Nephron progenitor cell (in vitro differentiated cells): ENCODE measurements around the gene KATNA1.

ENCODE experiments used
- DNase-seq: peaks from one replicate; pipeline ENCODE4 v3.0.0; 2021
- H3K27ac Mint-ChIP-seq: 2 replicates; pipeline ENCODE4 v1.8.0; 2021; ENCODE audit warnings: mild to moderate bottlenecking, moderate library complexity, mixed read lengths
- H3K27me3 Mint-ChIP-seq: 2 replicates; pipeline ENCODE4 v1.8.0; 2021; ENCODE audit warnings: mild to moderate bottlenecking, low read depth, mixed read lengths; ENCODE audit not compliant: poor library complexity
- H3K36me3 Mint-ChIP-seq: 2 replicates; pipeline ENCODE4 v1.8.0; 2021; ENCODE audit warnings: low read depth, mixed read lengths
- H3K4me1 Mint-ChIP-seq: 2 replicates; pipeline ENCODE4 v1.8.0; 2021; ENCODE audit warnings: mixed read lengths
- H3K4me3 Mint-ChIP-seq: 2 replicates; pipeline ENCODE4 v1.8.0; 2021; ENCODE audit warnings: mild to moderate bottlenecking, moderate library complexity, mixed read lengths
- H3K9me3 Mint-ChIP-seq: 2 replicates; pipeline ENCODE4 v1.8.0; 2021; ENCODE audit warnings: mild to moderate bottlenecking, moderate library complexity, mixed read lengths
- TF ChIP-seq, protein P1 (sequence below): fragments of 200-600 bp; sonication (generic); IDR thresholded peaks from 2 replicates; pipeline ENCODE4 v1.5.0; 2021; ENCODE audit warnings: antibody characterized with exemption

Gene KATNA1

DNA sequence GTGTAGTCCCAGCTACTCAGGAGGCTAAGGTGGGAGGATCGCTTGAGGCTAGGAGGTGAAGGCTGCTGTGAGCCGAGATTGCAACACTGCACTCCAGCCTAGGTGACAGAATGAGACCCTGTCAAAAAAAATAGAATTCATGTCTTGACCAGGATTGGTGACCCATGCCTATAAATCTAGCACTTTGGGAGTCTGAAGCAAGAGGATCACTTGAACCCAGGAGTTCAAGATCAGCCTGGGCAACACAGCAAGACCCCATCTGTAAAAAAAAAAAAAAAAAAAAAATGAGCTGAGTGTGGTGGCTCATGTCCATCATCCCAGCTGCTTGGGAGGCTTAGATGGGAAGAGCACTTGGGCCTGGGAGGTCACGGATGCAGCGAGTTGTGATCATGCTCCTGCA is 48.0 kb downstream of the KATNA1 start:
- H3K4me1 Mint-ChIP-seq: no peaks in the 10 kb centered on the region
- no peak overlapping the region for H3K4me3 Mint-ChIP-seq
- H3K27ac Mint-ChIP-seq: no peak overlapping the region
- no peak for DNase-seq
- TF ChIP-seq, protein P1, sequence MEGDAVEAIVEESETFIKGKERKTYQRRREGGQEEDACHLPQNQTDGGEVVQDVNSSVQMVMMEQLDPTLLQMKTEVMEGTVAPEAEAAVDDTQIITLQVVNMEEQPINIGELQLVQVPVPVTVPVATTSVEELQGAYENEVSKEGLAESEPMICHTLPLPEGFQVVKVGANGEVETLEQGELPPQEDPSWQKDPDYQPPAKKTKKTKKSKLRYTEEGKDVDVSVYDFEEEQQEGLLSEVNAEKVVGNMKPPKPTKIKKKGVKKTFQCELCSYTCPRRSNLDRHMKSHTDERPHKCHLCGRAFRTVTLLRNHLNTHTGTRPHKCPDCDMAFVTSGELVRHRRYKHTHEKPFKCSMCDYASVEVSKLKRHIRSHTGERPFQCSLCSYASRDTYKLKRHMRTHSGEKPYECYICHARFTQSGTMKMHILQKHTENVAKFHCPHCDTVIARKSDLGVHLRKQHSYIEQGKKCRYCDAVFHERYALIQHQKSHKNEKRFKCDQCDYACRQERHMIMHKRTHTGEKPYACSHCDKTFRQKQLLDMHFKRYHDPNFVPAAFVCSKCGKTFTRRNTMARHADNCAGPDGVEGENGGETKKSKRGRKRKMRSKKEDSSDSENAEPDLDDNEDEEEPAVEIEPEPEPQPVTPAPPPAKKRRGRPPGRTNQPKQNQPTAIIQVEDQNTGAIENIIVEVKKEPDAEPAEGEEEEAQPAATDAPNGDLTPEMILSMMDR: no peak
- peaks cover 2% of the 10 kb centered on the region for H3K27me3 Mint-ChIP-seq
- H3K9me3 Mint-ChIP-seq: no peaks in the 10 kb centered on the region
- H3K36me3 Mint-ChIP-seq: peaks cover 44% of the 10 kb centered on the region

DNA sequence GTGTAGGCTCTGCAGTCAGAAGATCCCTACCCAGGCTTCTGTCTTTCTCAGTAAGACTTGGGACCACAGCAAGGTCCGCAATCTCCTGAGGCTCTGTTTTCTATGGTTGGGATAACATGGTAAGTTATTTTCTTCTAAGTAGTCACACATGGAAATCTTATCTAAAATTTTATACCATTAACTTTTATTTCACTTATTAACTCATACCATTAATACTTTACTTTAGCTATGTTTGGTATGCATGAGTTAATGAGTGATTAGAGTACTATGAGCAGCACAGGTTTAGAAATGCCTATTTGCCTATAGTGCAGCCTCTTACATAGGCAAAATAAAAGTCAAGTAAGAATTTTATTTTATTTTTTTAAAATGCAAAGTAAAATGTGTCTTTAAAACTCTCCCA is 55.1 kb downstream of the KATNA1 start:
- Mint-ChIP-seq H3K4me3 (no peak overlapping the region), H3K4me1 (no peaks in the 10 kb centered on the region), H3K27me3 (peaks cover 2% of the 10 kb centered on the region), H3K9me3 (no peaks in the 10 kb centered on the region), H3K36me3 (peaks cover 56% of the 10 kb centered on the region), H3K27ac (no peak overlapping the region)
- TF ChIP-seq, protein P1: no peak
- DNase-seq: no peak

DNA sequence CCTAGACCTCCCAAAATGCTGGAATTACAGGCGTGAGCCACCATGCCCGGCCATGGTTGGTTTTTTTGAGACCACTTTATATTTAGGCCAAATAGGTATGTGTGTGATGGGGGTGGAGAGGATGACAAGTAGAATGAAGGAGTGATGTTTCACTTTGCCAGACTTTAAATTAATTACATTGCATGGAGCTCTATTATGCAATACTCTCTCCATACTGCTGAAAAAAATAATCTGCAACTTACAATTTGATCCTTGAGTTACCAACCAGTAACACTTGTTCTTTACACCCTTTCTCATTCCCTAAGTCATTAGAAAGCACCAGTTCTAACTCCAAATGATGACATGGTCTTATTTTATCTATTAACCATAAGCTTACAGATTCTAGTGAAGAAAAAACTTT is 55.5 kb downstream of the KATNA1 start:
- H3K27me3 Mint-ChIP-seq: no peaks in the 10 kb centered on the region
- H3K27ac Mint-ChIP-seq: no peak overlapping the region
- no peaks in the 10 kb centered on the region for H3K4me1 Mint-ChIP-seq
- no peak overlapping the region for H3K4me3 Mint-ChIP-seq
- no peak for DNase-seq
- TF ChIP-seq, protein P1: no peak
- H3K9me3 Mint-ChIP-seq: no peaks in the 10 kb centered on the region
- H3K36me3 Mint-ChIP-seq: peaks cover 58% of the 10 kb centered on the region

DNA sequence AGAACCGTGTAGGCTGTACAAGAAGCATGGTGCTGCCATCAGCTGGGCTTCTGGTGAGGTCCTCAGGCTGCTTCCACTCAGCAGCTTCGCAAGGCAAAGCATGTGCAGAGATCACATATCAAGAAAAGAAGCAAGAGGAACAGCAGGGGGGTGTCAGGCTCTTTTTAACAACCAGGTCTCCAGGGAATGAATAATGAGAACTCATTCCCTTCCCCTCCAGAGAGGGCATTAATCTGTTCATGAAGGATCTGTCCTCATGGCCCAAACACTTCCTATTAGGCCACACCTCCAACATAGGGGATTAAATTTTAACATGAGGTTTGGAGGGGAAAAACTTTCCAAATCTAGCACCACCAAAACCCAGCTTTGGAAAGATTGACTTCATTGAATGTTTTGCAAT is 62.4 kb downstream of the KATNA1 start:
- Mint-ChIP-seq H3K4me1 (no peaks in the 10 kb centered on the region), H3K9me3 (no peaks in the 10 kb centered on the region), H3K27ac (no peak overlapping the region), H3K27me3 (no peaks in the 10 kb centered on the region), H3K36me3 (peaks cover 73% of the 10 kb centered on the region), H3K4me3 (no peak overlapping the region)
- no peak for DNase-seq
- TF ChIP-seq, protein P1: no peak

DNA sequence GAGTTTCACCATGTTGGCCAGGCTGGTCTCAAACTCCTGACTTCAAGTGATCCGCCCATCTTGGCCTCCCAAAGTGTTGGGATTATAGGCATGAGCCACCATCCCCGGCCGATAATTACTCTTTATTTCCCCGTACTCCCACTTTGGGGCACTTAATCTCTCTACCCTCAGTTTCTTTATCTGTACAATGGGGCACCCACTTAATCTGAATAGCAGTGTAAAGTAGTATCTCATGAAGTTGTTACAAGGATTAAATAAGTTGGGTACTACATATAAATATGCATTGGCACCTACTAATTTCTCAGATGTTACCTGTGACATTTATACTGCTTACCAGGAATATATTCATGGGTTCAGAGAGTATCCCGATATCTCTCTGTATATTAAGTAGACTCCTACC is 67.2 kb downstream of the KATNA1 start:
- TF ChIP-seq, protein P1: no peak
- Mint-ChIP-seq H3K4me3 (no peak overlapping the region), H3K4me1 (no peaks in the 10 kb centered on the region), H3K27me3 (no peaks in the 10 kb centered on the region), H3K36me3 (peaks cover 67% of the 10 kb centered on the region), H3K9me3 (no peaks in the 10 kb centered on the region), H3K27ac (no peak overlapping the region)
- DNase-seq: no peak

DNA sequence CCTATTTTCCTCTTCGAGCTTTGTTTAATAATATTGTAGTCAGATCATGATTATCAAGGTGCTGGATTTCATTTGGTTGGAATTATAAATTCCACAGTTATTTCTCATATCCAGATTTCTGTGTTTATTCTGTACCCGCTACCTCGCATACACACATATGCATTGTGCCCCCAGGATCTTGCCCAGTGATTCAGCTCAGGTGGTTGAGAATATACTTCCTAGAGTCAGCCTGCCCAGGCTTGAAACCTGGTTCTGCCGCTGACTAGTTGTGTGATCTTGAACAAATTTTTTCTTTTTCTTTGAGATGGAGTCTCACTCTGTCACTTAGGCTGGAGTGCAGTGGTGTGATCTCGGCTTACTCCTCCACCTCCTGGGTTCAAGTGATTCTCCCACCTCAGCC is 67.6 kb downstream of the KATNA1 start:
- no peaks in the 10 kb centered on the region for H3K9me3 Mint-ChIP-seq
- peaks cover 65% of the 10 kb centered on the region for H3K36me3 Mint-ChIP-seq
- DNase-seq: no peak
- no peaks in the 10 kb centered on the region for H3K4me1 Mint-ChIP-seq
- TF ChIP-seq, protein P1: no peak
- H3K27me3 Mint-ChIP-seq: no peaks in the 10 kb centered on the region
- peak overlapping the region; percentile 11 for H3K27ac Mint-ChIP-seq
- no peak overlapping the region for H3K4me3 Mint-ChIP-seq
